Neural cell (in vitro differentiated cells): ENCODE measurements around the gene TLNRD1.

Experiments
- CTCF ChIP-seq: fragments of 450-650 bp; IDR thresholded peaks from 2 replicates; pipeline ENCODE4 v1.5.1; 2014; ENCODE audit warnings: antibody characterized with exemption, mild to moderate bottlenecking, moderate library complexity; ENCODE audit not compliant: poor library complexity, severe bottlenecking
- EZH2 ChIP-seq: fragments of 200-600, 300-800 bp; shearing (Covaris generic), sonication (generic); IDR thresholded peaks from 2 replicates; pipeline ENCODE4 v1.6.1; 2014; ENCODE audit warnings: antibody characterized with exemption, low read length, borderline replicate concordance, mild to moderate bottlenecking; ENCODE audit not compliant: insufficient read depth, poor library complexity, severe bottlenecking

- TF ChIP-seq EZH2 (no peak), CTCF (no peak)
These were observed 18.5 kb upstream of the TLNRD1 start for GRCh38 chr15:80982205-80982604.
